D341Med (cell line): ENCODE data around the gene ADAMTSL1.

Experiments
- DNase-seq: peaks from one replicate; pipeline ENCODE4 v3.0.0; 2012; ENCODE audit warnings: low spot score

Gene ADAMTSL1

DNA sequence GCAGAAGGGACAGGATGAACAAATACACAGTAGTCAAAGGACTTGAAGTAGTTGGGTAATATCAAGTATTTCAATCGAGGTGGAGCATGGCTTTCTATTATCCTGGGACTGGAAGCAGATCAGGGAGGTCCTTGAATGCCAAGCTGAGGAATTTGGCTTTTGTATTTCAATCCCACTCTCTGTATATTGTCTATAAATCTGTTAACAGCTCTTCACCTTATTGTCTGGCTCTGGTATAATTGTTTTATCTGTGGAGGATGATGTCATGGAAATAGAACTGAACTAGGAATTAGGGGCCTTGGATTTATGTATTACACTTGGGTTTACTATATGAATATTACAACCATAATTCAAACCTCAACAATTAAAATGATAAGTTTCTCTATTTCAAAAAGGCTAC lies 6.3 kb upstream of the ADAMTSL1 start:
- DNase-seq, result no peak

DNA sequence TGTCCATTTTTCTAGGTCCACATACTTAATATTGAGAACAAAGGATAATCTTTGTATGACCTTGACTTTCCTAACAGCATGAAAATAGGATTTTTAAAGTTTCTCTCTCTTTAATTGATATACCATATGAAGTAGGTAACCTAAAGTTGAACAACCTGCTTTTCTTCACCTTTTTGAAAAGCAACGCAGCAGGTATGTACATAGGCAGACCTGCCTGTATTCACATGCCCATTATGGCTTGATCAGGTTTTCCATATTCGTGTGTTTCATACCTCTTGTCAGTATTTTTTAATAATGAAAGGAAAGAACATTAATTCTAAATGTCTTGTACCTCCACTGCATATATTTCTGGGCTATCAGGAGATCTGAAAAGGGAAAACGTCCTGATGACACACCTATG lies 1.5 kb upstream of the ADAMTSL1 start:
- DNase-seq, result no peak

GRCh38 chr9:18472841-18473251 lies 1.1 kb upstream of the ADAMTSL1 start:
- DNase-seq, result no peak

DNA sequence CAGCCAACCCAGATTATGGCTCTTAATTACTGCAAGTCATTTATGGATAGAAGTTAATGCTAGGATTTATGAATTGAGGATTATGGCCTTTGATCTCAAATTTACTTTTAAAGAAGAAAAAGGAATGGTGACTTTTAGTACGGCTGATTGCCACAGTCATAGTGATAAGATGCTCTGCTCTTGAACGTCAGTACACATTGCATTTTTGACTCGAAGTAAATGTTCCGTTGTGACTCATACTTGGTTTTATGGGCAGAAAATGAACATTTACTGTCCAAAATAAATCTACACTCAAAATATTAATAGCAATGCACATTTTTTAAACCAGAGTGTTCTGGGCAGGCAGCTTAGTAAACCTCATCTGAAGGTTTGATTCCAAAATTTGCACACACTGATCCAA lies 830 bp downstream of the ADAMTSL1 start:
- no peak for DNase-seq

DNA sequence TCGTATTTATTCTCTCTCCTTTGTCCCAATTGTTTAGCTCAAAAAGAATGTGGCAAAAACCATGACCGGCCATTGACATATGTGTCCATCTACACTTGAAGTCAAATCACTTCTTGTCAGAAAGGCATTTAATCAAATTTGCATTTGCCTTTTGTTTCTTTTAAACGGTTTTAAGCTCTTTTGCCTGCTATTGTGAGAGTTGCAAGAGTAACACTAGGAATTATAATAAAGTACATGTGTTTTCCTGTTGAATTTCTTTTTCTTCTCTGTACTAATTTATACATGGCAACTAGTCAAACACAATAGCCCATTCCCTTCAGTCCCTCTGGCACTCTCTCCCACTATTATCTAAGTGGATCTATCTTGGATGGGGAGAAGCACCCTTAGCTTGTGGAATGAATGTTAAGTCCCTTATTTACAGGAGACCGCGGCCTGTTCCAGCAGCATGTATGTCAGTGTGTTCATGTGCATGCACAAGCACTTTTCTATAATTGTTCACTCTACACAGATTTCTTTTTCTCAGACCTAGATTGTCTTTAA lies 3.2 kb downstream of the ADAMTSL1 start:
- no peak for DNase-seq

GRCh38 chr9:18477719-18478118 lies 3.8 kb downstream of the ADAMTSL1 start:
- no peak for DNase-seq

DNA sequence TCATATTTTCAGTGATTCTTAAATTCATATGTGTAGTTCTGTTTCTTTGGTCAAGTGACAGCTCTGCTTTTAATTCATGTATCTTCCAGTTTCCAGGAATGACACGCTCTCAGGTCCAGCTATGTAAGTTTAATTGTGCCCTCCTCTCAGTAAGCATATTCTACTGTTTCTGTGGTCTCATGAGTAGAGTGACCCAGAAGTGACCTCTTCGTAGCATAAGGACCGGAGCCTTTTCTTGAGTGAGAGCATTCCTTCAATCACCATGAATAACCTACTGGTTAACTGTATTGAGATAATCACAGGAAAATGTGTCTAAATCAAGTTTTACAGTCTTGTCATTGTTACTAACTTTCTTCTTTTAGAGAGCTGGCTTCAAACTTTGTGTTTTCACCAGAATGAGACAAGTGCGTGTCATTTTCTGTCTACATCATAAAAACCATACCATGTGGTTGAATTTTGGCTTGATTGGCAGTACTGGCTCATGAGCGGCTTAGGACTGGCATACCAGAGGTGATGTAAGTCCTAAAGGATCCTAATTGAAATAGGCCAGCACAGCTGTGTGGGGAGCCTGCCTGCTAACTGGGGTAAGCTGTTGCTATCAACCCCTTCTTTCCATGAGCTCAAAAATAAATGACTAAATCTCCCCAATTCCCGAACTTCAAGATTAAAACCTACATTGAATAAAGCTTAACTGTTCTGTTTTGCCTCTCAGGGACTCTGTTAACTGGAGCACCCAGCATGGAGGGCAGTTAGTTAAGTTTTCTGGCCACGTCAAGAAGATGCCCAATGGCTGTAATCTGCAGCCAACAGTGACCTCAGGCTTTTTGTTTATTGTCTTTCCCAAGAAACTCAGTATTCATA lies 4.8 kb downstream of the ADAMTSL1 start:
- DNase-seq, result no peak

GRCh38 chr9:18479405-18479804 lies 5.5 kb downstream of the ADAMTSL1 start:
- DNase-seq, result no peak

GRCh38 chr9:18480662-18481093 lies 6.7 kb downstream of the ADAMTSL1 start:
- no peak for DNase-seq

GRCh38 chr9:18482371-18482770 lies 8.4 kb downstream of the ADAMTSL1 start:
- no peak for DNase-seq

DNA sequence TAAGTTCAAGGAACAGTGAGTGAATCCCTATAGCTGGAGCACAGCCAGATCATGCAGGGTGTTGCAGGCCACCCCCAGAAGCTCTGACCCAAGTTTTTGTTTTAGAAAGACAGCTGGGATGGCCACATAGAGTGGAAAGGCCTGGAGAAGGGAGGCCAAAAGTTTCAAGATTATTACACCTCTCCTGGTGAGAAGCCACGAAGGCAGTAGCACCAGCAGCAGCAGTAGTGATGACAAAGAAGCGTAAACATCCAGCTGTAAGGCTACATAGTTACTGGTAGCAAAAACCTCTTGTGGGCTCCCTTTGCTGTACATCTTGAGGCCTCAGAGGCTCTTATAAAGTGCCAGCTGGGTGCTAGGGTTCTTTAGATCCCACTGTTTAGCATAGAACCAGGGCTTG lies 11.8 kb downstream of the ADAMTSL1 start:
- DNase-seq, result no peak

GRCh38 chr9:18487611-18488010 lies 13.7 kb downstream of the ADAMTSL1 start:
- no peak for DNase-seq

- DNase-seq, result no peak
Measured at GRCh38 chr9:18488886-18489285, 14.9 kb downstream of the ADAMTSL1 start.

DNA sequence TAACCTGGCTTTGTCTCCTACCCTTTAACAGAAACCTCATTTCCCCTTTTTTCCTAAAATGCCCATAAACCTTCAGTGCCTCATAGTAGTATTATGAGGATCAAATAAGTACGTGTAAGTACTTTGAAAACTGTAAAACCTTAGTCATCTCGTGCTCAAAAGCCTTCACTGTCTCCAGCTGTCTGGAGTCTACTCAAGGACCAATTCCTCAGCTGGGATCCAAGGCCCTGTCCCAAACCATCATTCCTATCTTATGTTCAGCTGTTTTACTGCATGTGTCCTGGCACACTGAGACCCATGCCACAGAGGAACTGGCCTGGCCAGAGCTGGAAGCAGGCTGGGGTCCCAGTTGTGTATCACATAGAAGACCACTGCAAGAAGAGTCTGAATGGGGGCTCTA lies 15.9 kb downstream of the ADAMTSL1 start:
- DNase-seq, result no peak

GRCh38 chr9:18490641-18491370 lies 16.9 kb downstream of the ADAMTSL1 start:
- no peak for DNase-seq

DNA sequence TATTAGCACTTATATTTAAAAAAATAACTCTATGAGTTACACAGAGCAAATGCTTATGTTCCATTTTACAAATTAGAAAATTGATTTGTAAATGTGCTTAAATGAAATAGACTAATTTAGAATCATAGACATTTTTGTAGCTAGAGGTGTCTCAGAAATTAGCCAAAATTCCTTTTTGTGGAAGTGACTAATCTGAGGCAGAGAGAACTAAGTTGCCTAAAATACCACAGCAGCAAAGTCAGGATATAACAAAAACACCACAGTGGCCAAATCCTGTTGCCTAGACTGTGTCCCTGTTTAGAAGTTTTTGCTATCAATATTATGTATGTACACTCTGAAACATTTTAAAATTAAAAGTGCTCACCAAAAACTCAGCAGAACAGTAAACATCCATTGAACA lies 18.7 kb downstream of the ADAMTSL1 start:
- DNase-seq, result no peak

GRCh38 chr9:18493451-18493993 lies 19.6 kb downstream of the ADAMTSL1 start:
- no peak for DNase-seq

- no peak for DNase-seq
Measured at GRCh38 chr9:18495065-18495464, 21.1 kb downstream of the ADAMTSL1 start.

DNA sequence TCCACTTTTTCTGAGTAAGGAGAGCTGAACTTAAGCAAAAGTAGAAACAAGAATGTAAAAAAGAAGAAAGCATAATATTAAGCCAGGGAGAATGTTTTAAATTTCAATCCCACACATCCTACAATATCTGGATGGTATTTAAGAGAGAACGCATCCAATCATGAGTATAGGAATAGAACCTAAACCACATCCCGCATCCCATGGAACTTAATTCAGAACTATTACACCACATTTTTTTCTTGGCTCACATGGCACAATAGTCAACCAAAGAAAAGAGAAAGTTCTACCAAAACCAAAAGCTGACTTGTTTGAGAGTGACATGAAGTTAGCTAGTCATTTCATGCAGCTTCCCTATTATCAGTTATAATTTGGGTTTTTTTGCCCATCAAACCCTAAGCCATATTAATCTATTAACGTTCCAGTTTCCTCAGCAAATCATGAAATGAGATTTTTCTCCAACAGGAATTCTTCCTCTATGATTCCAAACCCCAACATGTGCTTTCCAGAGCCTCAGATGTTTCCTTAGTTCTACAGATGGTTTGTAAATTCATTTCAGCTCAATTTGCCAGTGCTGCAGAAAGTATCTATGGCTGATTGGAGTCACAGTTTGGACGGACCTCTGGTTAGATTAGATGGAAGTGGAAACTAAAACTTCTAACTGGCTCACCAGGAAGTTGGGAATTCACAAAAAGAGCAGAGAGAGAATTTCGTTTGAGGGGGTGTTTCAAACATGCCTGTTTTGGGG lies 22.5 kb downstream of the ADAMTSL1 start:
- DNase-seq, result no peak

DNA sequence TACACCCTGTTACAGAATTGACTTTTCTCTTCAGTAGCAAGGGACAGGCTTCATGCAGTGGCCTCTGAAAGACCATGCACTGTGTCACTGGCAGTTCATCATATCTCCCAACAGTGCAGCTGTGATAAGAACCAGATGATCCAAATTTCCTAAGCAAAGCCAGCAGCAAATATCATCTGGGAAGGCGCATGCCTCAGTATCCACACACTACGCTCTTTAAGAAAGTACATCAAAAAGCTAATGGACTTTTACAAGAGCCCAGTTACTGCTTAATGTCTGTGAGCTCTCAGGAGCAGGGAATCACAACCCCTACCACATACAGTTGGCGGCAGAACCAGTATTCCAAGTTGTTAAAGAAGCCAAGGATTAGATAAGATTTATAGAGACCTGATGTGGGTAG lies 25.1 kb downstream of the ADAMTSL1 start:
- DNase-seq, result no peak

GRCh38 chr9:18499980-18500379 lies 26.0 kb downstream of the ADAMTSL1 start:
- no peak for DNase-seq

DNA sequence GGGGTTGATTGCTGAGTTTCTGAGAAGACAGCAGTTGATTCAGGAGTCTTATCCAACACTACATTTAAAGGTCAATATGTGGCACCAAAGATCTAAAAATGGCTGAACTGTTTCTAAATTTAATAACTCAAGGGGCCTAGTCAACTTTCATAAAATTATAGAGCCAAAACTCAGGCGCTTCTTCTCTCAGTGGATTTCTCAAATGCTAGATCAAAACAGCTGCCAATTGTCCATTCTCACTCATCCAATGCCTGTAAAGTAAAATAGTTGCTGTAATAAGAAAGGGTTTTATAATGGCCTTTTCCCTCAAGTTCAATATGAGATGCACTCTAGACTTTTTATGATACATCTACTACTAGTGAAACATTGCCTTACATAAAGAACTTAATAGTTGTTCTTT lies 26.5 kb downstream of the ADAMTSL1 start:
- no peak for DNase-seq
